Right lobe of liver (tissue), 6 donors: ENCODE data around the gene CLEC3B. TPM values are rescaled to one million over a fixed set of nuclear protein-coding genes. Genes with fewer than 3 reads are reported as not detected.

Source experiments
- ATAC-seq, 4 donors: fragments of 200-7000 bp; cut with Tn5 transposase; one replicate each; pipeline ENCODE4 v1.9.1; 2020; ENCODE audit warnings: mild to moderate bottlenecking in 4 of 4, moderate library complexity in 4 of 4
- DNase-seq, 3 donors: peaks; one replicate each; pipeline ENCODE4 v3.0.0-alpha.2; 2020
- H3K27ac ChIP-seq, 3 donors: fragments of 200-600 bp; one replicate each; pipeline ENCODE4 v1.8.0; 2022
- H3K27me3 ChIP-seq, 2 donors: fragments of 200-600 bp; one replicate each; pipeline ENCODE4 v1.8.0; 2022
- H3K36me3 ChIP-seq, 4 donors: fragments of 200-600 bp; sonication (generic) in 1 of 4; one replicate each; pipeline versions ENCODE4 v1.5.1 to v1.8.0; 2017 to 2022; ENCODE audit warnings: control low read depth in 1 of 4
- H3K4me1 ChIP-seq, 4 donors: fragments of 200-600 bp; sonication (generic) in 1 of 4; one replicate each; pipeline versions ENCODE4 v1.5.1 to v1.8.0; 2017 to 2022; ENCODE audit warnings: control low read depth in 1 of 4
- H3K4me3 ChIP-seq, 3 donors: fragments of 200-600 bp; one replicate each; pipeline ENCODE4 v1.8.0; 2022
- H3K9me3 ChIP-seq, 4 donors: fragments of 200-600 bp; sonication (generic) in 1 of 4; one replicate each; pipeline versions ENCODE4 v1.5.1 to v1.8.0; 2017 to 2022; ENCODE audit warnings: control low read depth in 1 of 4
- CTCF ChIP-seq, 4 donors: fragments of 200-600 bp in 3 of 4; fragments of 450-650 bp in 1 of 4; IDR thresholded peaks; one replicate each; pipeline versions ENCODE4 v1.5.1 to v1.8.0; 2016 to 2022; ENCODE audit warnings: antibody characterized with exemption in 4 of 4, mild to moderate bottlenecking in 2 of 4
- POLR2A ChIP-seq: fragments of 450-650 bp; IDR thresholded peaks from one replicate; pipeline ENCODE4 v1.6.1; 2017; ENCODE audit warnings: antibody characterized with exemption, mild to moderate bottlenecking
- WGBS: methylation state at CpG from one replicate; pipeline ENCODE4 v1.1.6; 2018; ENCODE audit warnings: low coverage, low lambda C conversion rate; ENCODE audit not compliant: insufficient coverage; ENCODE audit errors: missing lambda C conversion rate; 5-methylcytosine and 5-hydroxymethylcytosine counted together
- intact Hi-C, 2 donors: fragments of 100-400 bp; cut with DNase I; formaldehyde crosslinking; loops; one replicate each; pipeline versions ENCODE4 v1.11.2 to v1.14.1; 2022
- total RNA-seq, 6 experiments: library from RNA; depleted of rRNA in 2 of 6; stranded (reverse); fragments of >200 nt in 2 of 6; fragmentation: NEBNext Ultra II Directional in 3 of 6; extraction: Animal tissue kit (Norgen Biotek cat#: 25700) in 3 of 6; gene quantifications; one replicate each; pipeline versions ENCODE4 v1.1.0 to v1.2.4, GENCODE V29; 2016 to 2023
- donor health status: DM: no; HTN: yes; CAD: no.
- donor health status: DM: no; HTN: no; CAD: no.
- donor health status: DM: no; HTN: no; CAD: no.
- donor health status: DM: no; HTN: yes; CAD: no.
- donor health status: DM: no; HTN: yes; CAD: no.

CLEC3B gene
- total RNA-seq, 6 experiments from 2014 or later: 14.4 to 22.1 (median 19.6) TPM

DNA sequence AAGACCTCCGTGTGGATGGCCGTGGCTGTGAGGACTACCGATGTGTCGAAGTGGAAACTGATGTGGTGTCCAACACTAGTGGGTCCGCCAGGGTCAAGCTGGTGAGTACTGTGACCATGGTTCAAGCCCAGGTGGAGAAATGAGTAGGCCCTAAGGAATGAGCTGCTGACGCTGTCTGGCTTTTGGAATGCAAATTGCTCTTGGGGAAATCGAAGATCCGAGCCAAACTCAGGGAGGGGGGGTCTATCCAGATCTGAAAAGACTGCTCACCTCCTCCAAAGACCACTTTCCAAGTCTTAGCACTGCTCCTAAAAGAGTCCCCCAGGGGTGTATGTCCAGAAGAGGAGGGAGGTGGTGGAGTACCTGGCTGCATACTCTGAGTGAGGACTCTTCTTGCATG, 37.0 kb upstream of the CLEC3B start:
- intact Hi-C loops: no loop called here
- H3K9me3 ChIP-seq: no peaks in the 10 kb centered on the region
- no peak overlapping the region for H3K27ac ChIP-seq
- peaks cover 0 to 4% (median 2%) of the 10 kb centered on the region in 4 donors for H3K4me1 ChIP-seq
- peaks cover 0 to 17% (median 2%) of the 10 kb centered on the region in 4 donors for H3K36me3 ChIP-seq
- H3K4me3 ChIP-seq: no peak overlapping the region
- TF ChIP-seq POLR2A (no peak), CTCF (IDR thresholded peaks at IDR 0.05) (no peak)
- ATAC-seq (no peak), DNase-seq (no peak)
- WGBS: 100% methylated on average over 3 of the region's 8 CpGs
- H3K27me3 ChIP-seq: no peaks in the 10 kb centered on the region

GRCh38 chr3:44989636-44990373, 36.3 kb upstream of the CLEC3B start:
- intact Hi-C loops: no loop called here
- H3K27me3 ChIP-seq: no peaks in the 10 kb centered on the region
- no peak overlapping the region for H3K27ac ChIP-seq
- H3K4me1 ChIP-seq: peaks cover 0 to 9% (median 2%) of the 10 kb centered on the region in 4 donors
- no peak for TF ChIP-seq POLR2A
- TF ChIP-seq CTCF (IDR thresholded peaks at IDR 0.05): no peak
- no peak for DNase-seq
- 43% methylated on average over 1 of the region's 1 CpG for WGBS
- H3K36me3 ChIP-seq: peaks cover 0 to 17% (median 2%) of the 10 kb centered on the region in 4 donors
- no peaks in the 10 kb centered on the region for H3K9me3 ChIP-seq
- H3K4me3 ChIP-seq: no peak overlapping the region
- ATAC-seq: peak in 2 of 4 donors; percentile 19 to 47

DNA sequence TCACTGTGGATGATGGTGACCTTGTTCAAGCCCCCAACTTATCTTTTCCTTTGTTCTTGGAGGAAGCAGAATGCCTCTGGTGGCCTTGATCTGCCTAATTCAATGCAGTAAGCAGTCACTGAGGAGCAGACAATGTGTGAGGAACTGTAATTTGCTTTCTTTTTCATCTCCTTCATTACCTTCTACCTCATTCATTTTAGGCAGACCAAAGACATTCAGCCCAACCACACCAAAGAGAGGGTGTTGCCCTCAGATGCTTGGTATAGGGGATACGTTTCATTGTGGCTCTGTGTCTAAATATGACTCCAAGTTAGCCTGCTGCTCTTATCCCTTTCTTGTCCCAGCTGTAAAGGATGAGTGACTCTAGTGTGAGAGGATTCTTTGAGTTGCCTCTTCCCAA, 34.8 kb upstream of the CLEC3B start:
- Histone ChIP-seq H3K27ac (no peak overlapping the region), H3K4me1 (peaks cover 0 to 24% (median 9%) of the 10 kb centered on the region in 4 donors), H3K27me3 (no peaks in the 10 kb centered on the region), H3K36me3 (peaks cover 0 to 17% (median 2%) of the 10 kb centered on the region in 4 donors), H3K4me3 (no peak overlapping the region), H3K9me3 (no peaks in the 10 kb centered on the region)
- no peak for TF ChIP-seq POLR2A
- TF ChIP-seq CTCF (IDR thresholded peaks at IDR 0.05): no peak
- no peak for DNase-seq
- ATAC-seq: no peak
- intact Hi-C loops: no loop called here
- WGBS: 83% methylated on average over 1 of the region's 1 CpG

DNA sequence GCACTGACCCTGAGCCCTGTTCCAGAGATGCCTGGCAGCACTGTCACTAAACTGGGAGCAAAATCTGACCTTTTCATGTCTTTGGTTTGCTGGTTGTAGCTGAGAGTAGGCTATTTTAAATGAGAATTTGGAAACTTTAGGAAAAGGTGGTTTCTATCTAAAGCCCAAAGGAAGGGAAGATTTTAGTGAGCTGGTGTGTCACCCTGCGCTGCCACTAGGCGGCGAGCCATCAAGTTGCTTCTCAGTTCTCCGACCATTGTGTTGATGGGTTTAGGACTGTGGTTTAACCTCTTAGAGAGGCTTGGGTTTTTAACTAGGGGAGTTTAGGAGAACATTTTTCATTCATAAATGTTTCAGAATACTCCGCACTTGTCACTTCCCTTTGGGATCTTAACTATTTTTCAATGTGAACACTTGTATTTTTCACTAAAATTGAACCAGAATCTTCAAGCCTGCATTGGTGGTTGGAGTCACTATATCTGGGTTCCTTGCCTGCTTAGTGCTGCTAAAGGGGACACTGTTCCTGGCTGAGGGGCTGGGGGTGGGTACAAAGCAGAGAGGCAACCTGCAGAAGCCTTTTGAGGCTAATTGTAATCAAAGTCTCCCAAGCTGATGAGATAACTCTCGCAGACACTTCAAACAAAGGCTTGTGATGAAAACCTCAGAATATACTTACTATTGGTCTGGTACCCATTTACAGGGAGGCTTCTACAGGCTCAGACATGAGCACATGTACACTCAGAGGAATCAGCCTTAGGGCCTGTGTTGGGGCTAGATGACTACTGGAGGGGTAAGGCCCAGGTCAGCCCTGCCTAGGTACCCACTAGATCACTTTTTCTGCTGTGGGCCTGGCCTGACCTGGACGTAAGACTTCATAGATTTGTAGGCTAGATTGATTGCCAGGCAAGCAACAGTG, 33.3 kb upstream of the CLEC3B start:
- H3K36me3 ChIP-seq: peaks cover 0 to 23% (median 4%) of the 10 kb centered on the region in 4 donors
- H3K27ac ChIP-seq: no peak overlapping the region
- H3K9me3 ChIP-seq: no peaks in the 10 kb centered on the region
- no peak overlapping the region for H3K4me3 ChIP-seq
- WGBS: 51% methylated on average over 6 of the region's 7 CpGs
- peaks cover 4 to 36% (median 14%) of the 10 kb centered on the region in 4 donors for H3K4me1 ChIP-seq
- H3K27me3 ChIP-seq: no peaks in the 10 kb centered on the region
- TF ChIP-seq POLR2A (no peak), CTCF (IDR thresholded peaks at IDR 0.05) (peak; percentile 34 to 53 (median 42))
- no peak for DNase-seq
- intact Hi-C loops: no loop called here
- no peak for ATAC-seq
